Hematopoietic multipotent progenitor cell treated with erythropoietin and hydrocortisone succinate and interleukin-3 and kit ligand, for 8 days (in vitro differentiated cells): ENCODE results near the gene CNKSR3.

Source experiments
- DNase-seq: peaks from one replicate; pipeline ENCODE4 v3.0.0-alpha.2; 2015

Gene CNKSR3

DNA sequence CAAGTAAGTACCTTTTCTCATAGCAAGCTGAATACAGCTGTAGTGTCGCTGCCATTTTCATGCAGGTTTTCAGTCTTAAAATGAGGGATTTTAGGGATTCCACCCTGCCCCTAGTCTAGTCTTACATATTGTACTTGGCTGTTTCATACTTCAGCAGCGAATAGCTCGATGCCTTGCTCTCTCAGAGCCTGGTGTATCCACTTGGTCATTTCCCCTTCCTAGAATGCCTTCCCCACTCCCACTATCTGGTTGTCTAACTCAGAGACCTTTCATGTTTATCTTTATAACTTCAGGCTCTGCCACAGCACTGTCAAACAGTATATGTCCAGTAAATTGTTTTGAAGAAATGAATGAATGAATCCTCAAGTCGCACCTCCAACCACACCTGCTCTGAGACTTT is 132.8 kb downstream of the CNKSR3 start:
- DNase-seq, result no peak

DNA sequence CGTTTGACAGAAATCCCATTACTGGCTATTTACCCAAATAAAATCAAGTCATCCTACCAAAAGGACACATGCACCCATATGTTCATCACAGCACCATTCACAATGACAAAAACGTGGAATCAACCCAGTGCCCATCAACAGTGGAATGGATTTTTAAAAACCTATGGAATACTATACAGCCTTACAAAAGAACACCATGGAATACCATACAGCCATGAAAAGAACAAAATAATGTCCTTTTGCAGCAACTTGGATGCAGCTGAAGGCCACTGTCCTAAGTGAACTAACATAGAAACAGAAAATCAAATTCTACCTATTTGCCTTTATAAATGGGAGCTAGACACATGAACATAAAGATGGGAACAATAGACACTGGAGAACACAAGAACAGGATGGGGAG is 136.5 kb downstream of the CNKSR3 start:
- DNase-seq, result no peak

DNA sequence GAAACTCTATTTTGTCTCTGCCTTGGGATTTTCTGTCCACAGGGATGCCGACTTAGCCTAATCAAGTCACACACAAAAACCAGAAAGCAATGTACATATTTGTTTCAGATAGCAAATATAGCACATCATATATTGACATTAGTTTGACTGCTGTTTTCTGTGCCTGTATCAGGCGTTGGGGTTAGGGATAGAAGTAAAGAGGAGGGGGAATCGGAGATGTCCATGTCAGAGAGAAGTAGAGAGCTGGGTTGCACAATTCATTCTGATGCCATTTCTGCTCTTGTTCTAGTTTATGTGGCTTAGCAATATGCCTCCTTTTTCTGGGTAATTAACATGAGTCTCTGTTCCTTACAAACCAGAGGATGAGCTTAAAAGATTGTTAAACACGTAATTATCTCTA is 139.2 kb downstream of the CNKSR3 start:
- DNase-seq, result no peak

DNA sequence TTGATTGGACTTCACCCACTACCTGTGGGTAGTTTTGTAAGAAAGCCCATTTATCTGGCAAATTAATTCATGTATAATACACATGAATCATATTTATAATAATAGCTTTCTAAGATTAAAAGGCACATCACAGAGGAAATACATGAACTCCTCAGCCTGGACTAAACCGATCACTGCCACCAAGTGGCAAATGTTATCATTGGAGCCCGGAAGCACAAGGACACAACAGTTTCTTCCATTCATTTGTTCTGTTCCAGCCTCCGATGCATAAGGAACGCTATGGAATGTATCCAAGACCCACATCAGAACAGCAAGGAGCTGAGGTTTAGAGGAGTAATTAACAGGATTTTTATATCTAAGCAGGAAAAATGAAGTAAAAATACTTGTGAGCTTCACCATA is 139.9 kb downstream of the CNKSR3 start:
- DNase-seq, result peak; percentile 46

DNA sequence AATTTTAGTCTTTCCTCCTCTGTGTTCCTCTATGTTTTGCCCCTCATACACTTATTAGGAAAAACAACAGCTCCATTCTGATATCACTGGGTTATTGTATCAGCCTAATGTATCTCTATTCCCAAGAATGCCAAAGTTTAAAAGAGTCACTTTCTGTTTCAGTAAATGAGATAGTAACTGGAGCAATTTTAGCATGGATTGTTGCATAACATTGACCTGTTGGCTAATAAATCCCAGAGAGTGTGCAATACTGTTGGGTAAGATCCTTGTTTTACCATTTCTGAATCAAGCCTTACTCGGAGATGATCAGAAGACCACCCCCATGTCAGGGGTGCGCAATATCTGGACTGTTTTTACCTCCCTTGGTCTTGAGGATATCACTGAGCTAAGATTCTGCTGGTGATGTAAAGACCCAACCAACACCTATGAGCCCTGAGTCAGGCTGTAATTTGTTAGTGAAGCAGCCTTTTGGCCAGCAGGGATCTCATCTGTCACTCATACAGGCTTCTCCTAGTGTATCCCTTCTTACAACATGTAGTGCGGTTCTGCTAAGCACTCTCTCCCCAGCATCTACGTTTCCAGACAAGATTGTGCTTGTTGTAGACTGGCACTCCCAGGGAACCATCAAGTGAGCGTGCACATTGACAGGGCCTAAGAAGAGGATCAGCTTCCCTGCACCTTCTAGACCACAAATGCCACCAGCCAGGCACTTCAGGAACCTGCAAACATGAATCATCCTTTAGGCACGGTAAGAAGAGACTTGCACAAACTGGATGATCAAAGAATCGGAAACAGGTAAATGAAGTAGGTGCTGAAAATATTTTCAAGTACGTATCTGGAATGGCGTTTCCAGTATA is 142.4 kb downstream of the CNKSR3 start:
- no peak for DNase-seq

DNA sequence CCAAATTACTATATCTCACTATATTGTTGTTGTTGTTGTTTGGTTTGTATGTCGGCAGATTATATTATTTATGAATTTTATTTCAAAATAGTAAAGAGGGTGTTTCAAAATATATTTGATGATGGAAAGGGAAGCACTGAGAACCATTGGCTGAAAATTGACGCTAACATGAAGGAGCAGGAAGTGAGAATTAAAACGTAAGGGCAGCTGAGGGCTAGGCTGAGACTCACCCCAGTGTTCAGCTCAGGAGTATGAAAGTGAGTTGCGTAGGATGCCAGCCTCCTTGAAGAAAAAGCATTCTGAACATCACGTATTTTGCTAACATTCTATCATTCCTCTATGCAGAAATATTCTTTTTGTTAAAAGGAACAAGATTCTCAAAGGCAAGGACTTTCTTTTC is 143.1 kb downstream of the CNKSR3 start:
- DNase-seq, result no peak

DNA sequence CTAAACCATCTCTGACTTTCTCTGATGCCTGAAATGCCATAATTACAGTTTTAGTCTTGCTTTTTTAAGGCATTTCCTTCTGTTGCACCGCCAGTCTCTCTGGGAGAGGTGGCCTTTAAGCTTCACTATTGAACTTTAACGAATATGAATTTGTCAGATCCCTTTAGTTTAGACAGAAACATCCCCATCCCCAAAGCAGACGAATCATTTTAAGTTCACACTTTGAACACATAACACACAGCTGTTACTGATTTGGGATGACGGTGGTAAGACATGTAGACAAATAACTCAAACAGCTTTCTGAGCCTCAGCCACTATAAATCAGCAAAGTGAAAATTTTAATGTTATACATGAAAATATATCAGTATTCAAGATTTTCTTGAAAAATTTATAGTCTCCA is 146.7 kb downstream of the CNKSR3 start:
- no peak for DNase-seq

DNA sequence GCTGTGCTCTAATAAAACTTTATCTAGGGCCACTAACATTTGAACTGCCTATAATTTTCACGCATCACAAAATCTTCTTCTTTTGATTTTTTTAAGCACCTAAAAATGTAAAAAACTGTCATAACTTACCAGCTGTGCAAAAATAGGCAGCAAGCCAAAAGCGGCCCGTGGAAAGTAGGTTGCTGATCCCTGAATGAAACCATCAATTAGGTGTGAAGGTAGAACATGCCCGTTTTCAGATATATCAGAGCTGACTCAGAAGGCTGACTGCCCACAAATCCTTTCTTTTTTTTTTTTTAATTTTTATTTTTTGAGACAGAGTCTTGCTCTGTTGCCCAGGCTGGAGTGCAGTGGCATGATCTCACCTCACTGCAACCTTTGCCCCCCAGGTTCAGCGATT is 149.0 kb downstream of the CNKSR3 start:
- DNase-seq, result no peak

DNA sequence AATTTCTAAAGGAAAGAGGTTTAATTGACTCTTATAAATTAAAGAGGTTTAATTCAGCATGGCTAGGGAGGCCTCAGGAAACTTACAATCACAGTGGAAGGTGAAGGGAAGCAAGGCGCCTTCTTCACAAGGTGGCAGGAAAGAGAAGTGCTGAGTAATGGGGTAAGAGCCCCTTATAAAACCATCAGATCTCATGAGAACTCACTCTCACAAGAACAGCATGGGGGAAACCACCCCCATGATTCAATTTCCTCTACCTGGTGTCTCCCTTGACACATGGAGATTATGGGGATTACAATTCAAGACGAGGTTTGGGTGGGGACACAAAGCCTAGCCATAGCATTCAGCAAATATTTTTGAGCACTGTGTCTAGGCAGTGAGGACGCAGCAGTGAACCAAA is 150.0 kb downstream of the CNKSR3 start:
- no peak for DNase-seq

DNA sequence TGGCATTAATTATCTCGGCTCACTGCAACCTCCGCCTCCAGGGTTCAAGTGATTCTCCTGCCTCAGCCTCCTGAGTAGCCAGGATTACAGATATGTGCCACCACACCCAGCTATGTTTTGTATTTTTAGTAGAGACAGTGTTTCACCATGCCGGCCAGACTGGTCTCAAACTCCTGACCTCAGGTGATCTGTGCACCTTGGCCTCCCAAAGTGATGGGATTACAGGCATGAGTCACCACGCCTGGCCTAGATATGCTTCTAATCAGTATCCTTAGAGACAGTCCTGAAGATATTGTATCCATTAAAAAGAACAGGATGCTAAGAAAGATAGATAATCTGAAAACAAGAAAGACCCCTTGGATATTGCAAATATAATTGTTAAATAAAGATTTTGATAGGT is 150.8 kb downstream of the CNKSR3 start:
- no peak for DNase-seq

DNA sequence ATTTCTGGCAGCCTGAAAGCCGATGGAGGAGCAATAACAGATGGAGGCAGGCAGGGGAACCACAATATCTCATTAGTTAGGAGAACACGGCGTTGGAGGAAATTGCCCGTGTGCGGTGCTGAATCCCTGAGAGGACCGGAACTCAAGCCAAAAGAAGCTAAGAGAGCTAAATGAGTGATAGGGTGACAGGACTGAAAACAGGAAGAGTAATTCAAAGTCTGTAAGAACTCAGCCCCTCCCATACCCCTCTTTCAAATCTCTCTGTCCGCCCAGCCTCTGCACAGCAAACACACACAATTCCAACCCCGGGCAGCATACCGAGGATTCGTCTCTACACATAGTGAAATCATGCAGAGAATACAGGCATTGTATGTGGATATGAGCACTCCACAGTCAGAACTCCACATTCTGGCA is 151.3 kb downstream of the CNKSR3 start:
- DNase-seq, result no peak

DNA sequence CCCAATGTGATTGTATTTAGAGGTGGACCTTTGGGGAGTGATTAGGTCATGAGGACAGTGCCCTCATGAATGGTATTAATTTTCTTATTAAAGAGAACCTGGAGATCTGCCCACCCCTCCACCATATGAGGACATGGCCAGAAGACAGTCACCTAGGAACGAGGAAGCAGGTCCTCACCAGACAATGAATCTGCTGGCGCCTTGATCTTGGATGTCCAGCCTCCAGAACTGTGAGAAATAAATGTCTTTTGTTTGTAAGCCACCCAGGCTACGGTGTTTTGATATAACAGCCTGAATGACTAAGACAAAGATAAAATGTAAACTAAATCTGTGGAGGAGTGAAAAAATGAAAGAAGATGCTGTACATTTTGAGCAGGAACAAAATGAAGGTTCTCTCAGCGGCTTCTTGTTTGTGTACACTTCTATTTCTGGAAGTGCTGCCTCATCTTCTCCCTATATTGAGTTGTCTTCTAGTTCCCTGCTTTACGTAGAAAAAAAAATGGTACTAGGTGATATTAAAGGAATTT is 152.4 kb downstream of the CNKSR3 start:
- DNase-seq, result no peak

DNA sequence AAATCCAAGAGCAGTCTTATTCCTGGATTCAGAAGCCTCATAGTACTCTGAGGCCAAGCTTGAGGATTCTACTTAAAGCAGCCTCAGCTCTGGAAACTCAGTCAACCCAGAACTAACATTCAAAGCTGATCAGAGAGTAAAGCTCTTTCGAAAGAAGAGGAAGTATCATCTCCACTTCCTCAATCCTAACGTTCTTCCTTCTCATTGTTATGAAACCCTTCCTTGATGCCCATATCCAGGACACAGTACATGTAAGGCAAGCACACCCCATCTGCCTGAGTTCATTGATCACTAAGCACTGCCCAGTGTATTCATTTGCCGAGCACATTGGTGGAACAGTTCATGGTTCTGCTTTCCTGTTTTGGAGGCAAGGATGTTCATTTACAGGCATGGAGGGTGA is 153.8 kb downstream of the CNKSR3 start, which contains the start of gene IPCEF1:
Gene IPCEF1, minus strand, starts transcription at position 114 of the 400 bp plus-strand sequence. CDS start 90,856 bp downstream, outside the sequence.
- peak; percentile 12 for DNase-seq

DNA sequence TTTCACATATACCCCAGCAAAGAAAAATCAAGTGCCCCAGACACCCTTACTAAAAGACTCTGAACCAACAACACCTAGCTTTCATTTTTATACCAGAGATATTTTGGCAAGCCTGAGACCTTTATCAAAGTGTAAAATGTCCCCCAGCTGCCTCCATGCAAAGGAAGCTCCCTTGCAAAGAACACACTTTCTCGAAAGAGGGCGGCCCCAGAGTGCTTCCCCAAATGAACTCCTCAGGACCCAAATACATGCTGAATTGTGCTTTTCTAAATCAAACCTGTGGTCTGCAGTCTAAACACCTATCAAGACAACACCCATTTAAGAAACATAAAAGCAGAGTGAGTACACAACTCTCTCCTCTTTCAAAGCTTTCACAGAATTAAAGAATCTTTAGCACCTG is 154.4 kb downstream of the CNKSR3 start:
- no peak for DNase-seq

DNA sequence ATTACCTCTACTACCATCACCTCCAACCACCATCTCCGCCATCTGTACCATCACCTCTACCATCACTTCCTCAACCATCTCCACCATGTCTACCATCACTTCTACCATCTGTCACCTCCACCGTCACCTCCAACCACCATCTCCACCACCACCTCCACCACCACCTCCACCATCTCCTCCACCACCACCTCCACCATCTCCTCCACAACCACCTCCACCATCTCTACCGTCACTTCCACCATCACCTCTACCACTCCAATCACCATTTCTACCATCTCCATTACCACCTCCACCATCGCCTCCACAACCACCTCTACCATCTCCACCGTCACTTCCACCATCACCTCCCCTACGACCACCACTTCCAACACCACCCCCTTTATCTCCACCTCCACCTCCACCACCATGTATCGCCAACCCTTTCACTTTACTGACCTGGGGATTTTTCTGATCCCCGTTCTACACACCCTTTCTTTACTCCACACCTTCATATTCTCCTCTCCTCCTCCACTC is 156.2 kb downstream of the CNKSR3 start:
- DNase-seq, result no peak

DNA sequence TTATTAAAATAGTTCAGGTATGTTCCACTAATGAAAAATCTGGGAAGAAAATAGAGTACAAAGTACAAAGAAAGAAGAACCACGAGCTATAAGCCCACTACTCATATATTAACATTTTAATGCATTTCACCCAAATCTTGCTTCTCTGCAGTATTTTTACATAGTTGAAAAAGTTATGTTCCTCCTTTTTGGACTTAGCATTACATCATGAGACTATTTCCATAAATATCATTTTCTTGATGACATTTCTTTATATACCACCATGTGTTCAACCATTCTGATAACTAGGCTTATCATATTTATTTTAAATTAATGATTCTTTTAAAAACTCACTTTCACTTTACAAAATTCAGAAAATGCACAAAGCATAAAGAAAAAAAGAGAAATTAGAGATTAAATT is 156.9 kb downstream of the CNKSR3 start:
- DNase-seq, result no peak

DNA sequence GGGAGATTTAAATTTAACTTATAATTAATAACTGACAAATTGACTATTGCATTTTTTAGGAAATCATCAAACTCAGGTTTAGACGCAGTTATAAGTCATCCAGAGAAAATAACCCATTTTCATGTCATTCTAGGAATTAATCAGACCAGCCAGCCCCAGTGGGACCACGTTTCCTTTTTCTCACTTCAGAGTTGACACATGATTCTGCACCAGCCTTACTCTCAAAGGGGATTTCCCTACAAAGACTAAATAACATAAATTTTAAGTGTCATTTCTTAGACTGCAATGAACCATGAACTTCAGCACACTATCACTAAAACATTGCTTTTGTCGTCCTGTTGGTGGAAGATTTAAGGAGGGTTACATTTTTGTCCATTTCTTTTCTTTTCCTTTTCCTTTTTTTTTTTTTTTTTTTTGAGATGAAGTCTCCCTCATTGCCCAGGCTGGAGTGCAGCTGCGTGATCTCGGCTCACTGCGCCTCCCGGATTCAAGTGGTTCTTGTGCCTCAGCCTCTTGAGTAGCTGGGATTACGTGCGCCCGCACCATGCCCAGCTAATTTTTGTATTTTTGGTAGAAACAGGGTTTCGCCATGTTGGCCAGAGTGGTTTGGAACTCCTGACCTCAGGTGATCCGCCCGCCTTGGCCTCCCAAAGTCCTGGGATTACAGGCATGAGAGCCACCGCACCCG is 157.4 kb downstream of the CNKSR3 start:
- no peak for DNase-seq

DNA sequence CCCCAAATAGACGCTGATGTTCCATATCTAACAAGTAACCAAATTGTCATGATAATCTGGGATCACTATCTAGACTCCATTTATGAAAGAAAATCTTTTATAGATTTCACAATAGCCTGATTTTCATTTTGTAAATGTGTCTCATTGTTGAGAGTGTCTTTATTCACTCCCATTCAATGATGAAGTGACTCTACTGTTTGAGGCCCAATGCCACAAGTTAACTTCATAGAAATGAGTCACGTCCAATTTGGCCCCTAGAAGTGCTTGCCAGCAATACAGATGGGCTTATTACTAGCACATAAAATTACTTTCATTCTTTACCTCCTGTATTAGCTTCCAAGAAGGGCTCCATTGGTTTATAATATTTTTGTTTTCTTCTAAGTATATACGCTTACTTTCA is 160.2 kb downstream of the CNKSR3 start:
- no peak for DNase-seq

DNA sequence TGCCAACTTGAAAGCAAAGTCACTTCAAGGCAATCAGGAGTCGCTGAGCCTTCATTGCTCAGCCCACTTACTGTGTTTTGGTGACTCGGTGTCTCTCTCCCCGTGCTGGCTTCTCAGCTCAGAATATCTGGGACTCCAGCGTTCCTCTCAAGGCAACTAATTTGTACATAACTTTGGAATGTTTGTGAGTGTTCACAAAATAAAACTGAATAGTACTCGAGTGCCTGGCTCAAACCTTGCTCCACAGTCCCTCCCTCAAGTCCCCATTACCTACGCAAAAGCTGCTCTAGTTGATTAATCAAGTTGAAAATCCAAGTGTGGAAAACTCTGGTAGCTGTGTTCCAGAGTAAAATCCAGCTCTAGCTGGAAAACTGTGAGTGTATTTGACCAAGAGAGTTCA is 162.5 kb downstream of the CNKSR3 start:
- no peak for DNase-seq

DNA sequence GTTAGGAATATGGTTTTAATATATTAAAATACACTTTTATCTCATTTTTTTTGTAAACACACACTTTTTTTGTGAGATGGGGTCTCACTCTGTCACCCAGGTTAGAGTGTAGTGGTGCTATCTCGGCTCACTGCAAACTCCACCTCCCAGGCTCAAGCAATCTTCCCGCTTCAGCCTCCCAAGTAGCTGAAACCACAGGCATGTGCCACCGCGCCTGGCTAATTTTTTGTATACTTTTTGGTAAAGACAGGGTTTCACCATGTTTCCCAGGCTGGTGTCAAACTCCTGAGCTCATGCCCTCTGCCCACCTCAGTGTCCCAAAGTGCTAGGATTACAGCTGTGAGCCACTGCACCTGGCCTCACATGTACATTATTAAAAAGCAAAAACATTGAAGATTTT is 164.7 kb downstream of the CNKSR3 start:
- DNase-seq, result no peak

DNA sequence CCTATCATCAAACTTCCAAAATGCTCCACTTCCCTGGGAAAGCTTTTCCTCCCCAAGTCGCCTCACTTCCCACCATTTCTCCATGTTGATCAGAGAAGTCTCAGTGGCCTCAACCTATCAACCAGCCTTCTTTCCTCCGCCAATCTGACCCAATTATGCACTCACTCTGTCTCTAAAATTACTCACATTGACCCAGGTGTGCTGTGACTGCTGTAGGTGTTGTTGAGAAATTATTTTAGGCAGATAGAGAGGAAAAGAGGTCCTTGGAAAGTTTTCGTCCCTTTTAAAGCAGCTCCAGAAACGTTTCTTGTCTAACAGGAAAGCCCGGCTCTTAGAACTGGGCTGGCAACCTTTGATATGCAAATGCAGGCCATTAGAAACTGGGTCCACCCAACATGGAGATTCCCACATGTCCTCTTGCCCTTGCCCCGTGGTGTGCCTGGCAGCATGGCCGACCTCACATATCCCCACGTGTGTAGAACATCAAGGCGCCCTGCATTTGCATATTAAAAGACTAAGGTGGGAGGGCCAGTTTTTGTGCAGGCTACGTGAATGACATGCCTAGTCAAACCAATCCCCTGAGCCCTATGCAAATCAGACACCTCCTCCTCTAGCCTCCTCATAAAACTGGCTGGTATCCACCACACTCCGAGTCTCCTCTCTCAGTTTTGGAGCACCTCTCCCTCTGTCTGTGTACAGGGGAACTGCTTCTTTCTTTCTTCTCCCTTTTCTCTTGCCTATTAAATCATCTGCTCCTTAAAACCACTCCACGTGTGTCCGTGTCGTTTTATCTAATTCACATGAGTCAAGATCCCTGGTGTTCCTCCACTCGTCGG is 166.8 kb downstream of the CNKSR3 start:
- DNase-seq, result peak; percentile 63

DNA sequence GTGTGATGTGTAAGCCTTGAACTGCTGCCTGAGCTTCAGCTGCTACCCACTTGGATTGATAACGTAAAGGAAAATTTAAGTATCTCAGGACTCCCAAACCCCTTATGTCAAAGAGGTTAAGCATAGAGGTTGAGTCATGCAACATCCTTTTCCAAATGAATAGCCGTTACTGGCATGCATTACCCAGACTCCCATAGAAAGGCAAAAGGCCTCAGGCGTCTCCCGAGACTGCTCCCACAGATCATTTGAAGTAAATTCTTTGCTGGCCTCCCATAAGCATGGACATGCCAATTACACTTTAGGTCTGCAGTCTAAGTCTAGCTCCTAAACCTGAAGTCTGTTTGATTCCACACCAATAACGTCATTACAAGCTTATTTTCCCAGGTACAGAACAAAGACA is 168.6 kb downstream of the CNKSR3 start:
- no peak for DNase-seq

DNA sequence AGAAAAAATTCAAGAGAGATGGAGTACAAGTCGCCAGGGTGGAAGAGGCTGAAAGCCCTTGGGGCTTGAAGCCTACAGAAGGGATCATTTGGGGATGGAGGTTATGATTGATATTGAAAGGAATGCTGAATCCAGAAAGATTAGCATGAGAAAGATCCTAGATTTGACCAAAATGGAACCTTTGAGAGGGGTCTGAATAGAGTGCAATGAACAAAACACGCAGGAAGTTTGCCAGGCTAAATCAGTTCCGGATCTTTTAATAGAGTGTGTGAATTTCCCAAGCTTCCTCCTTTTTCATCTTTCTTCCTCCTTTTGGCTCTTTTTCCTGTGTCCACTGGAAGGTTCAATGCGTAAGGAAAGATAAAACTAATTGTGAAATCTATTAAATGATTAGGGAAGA is 169.1 kb downstream of the CNKSR3 start:
- DNase-seq, result no peak
